ENCODE results near the gene CNEP1R1. TPM values are rescaled to one million over a fixed set of nuclear protein-coding genes. Genes with fewer than 3 reads are reported as not detected.

Gene CNEP1R1
- total RNA-seq, 2 experiments from 2014 or later = 19.9 to 24.1 TPM

DNA sequence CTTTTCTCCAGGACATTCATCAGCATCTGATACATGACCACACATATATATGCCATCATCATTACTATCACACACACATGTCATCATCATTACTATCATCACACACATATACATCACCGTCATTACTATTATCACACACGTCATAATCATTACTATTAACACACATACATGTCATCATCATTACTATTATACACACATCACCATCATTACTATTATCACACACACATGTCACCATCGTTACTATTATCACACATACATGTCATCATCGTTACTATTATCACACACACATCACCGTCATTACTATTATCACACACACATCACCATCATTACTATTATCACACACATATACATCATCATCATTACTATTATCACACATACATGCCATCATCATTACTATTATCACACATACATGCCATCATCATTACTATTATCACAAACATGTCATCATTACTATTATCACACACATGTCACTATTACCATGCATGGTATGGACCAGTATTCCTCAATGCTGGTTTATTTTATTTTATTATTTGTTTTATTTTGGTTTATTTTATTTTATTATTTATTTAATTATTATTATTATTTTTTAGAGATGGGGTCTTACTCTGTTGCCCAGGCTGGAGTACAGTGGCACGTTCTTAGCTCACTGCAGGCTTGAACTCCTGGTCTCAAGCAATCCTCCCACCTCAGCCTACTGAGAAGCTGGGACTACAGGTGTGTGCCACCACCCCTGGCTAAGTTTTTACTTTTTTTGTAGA, 46.3 kb upstream of the CNEP1R1 start:
- Histone ChIP-seq H3K9me3 (ENCODE audit: low read length) (no peaks in the 10 kb centered on the region), H3K9me2 (ENCODE audit: insufficient read depth, low read length) (no peaks in the 10 kb centered on the region), H3K36me3 (ENCODE audit: insufficient read depth, low read length) (no peaks in the 10 kb centered on the region), H3K27ac (ENCODE audit: low read depth, low read length, poor library complexity, severe bottlenecking) (no peak overlapping the region), H3K4me3 (ENCODE audit: low read depth, low read length, poor library complexity, severe bottlenecking) (no peak overlapping the region), H3K4me1 (ENCODE audit: insufficient read depth, low read length, poor library complexity, severe bottlenecking) (no peaks in the 10 kb centered on the region), H4K20me1 (ENCODE audit: insufficient read depth, low read length) (no peaks in the 10 kb centered on the region), H3K79me2 (ENCODE audit: insufficient read depth, low read depth, low read length) (no peaks in the 10 kb centered on the region), H3K4me2 (ENCODE audit: low read length) (no peak overlapping the region), H2AFZ (ENCODE audit: low read length) (no peak overlapping the region)
- no peak for DNase-seq (ENCODE audit: low spot score)
- BruUV-seq (replicated peaks) = no TSS peak
- no peak for TF ChIP-seq EZH2phosphoT487 (IDR thresholded peaks at IDR 0.05; ENCODE audit: borderline replicate concordance, low read depth, low read length)
- TF ChIP-seq, protein P1, sequence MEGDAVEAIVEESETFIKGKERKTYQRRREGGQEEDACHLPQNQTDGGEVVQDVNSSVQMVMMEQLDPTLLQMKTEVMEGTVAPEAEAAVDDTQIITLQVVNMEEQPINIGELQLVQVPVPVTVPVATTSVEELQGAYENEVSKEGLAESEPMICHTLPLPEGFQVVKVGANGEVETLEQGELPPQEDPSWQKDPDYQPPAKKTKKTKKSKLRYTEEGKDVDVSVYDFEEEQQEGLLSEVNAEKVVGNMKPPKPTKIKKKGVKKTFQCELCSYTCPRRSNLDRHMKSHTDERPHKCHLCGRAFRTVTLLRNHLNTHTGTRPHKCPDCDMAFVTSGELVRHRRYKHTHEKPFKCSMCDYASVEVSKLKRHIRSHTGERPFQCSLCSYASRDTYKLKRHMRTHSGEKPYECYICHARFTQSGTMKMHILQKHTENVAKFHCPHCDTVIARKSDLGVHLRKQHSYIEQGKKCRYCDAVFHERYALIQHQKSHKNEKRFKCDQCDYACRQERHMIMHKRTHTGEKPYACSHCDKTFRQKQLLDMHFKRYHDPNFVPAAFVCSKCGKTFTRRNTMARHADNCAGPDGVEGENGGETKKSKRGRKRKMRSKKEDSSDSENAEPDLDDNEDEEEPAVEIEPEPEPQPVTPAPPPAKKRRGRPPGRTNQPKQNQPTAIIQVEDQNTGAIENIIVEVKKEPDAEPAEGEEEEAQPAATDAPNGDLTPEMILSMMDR (conservative IDR thresholded peaks at IDR 0.05; ENCODE audit: low read length) = no peak
- intact Hi-C loops (cut with micrococcal nuclease; ENCODE audit: unreplicated experiment) = no loop called here
- CTCF ChIA-PET (ENCODE audit: unreplicated experiment) = no interaction called here
- POLR2A ChIA-PET = interaction anchor here (0.6 kb wide), 1 partner anchor 1736 kb away, joined by 3 read pairs; no protein-coding TSS in a partner anchor

DNA sequence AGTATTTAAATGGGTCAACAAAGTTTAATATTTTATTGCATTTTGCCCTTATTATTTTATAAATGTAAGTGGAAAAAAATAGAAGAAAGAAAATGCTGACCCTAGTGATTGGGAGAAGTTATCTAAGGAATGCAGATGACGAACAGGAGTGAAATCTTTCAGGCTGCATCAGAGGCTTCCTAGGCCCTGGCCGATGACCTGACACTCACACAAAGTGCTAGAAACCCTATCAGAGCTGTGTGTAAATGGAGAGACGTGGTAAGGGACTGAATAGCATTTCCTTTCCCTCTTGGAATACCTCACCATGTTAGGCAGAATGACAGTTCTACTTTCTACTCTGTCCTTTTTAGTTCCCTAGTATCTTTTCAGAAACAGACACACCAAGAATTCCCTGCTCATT, 44.9 kb upstream of the CNEP1R1 start:
- ChIA-PET POLR2A (no interaction called here), CTCF (ENCODE audit: unreplicated experiment) (no interaction called here)
- Histone ChIP-seq H3K4me3 (ENCODE audit: low read depth, low read length, poor library complexity, severe bottlenecking) (no peak overlapping the region), H3K9me2 (ENCODE audit: insufficient read depth, low read length) (no peaks in the 10 kb centered on the region), H2AFZ (ENCODE audit: low read length) (no peak overlapping the region), H3K79me2 (ENCODE audit: insufficient read depth, low read depth, low read length) (no peaks in the 10 kb centered on the region), H3K4me1 (ENCODE audit: insufficient read depth, low read length, poor library complexity, severe bottlenecking) (no peaks in the 10 kb centered on the region), H3K27ac (ENCODE audit: low read depth, low read length, poor library complexity, severe bottlenecking) (no peak overlapping the region), H3K36me3 (ENCODE audit: insufficient read depth, low read length) (no peaks in the 10 kb centered on the region), H4K20me1 (ENCODE audit: insufficient read depth, low read length) (no peaks in the 10 kb centered on the region), H3K4me2 (ENCODE audit: low read length) (no peak overlapping the region), H3K9me3 (ENCODE audit: low read length) (no peaks in the 10 kb centered on the region)
- intact Hi-C loops (cut with micrococcal nuclease; ENCODE audit: unreplicated experiment) = no loop called here
- no peak for DNase-seq (ENCODE audit: low spot score)
- BruUV-seq (replicated peaks) = no TSS peak
- TF ChIP-seq, protein P1 (conservative IDR thresholded peaks at IDR 0.05; ENCODE audit: low read length) = no peak
- no peak for TF ChIP-seq EZH2phosphoT487 (IDR thresholded peaks at IDR 0.05; ENCODE audit: borderline replicate concordance, low read depth, low read length)

All from OCI-LY7 (cell line).